GM18858 (cell line): Measurements from ENCODE around the gene SLC25A47.
A peak's percentile ranks its signal among the peaks of the same experiment; 100 is the strongest.

ENCODE experiments used
- ATAC-seq: cut with Tn5 transposase; IDR thresholded peaks from one replicate; pipeline ENCODE4 v1.9.1; 2021; ENCODE audit not compliant: unreplicated experiment

The SLC25A47 gene

GRCh38 chr14:100374876-100375265 is 51.7 kb downstream of the SLC25A47 start:
- ATAC-seq, result no peak

- peak; percentile 28 for ATAC-seq
Observed at GRCh38 chr14:100375266-100375962, 52.3 kb downstream of the SLC25A47 start.

GRCh38 chr14:100375963-100376735 is 53.0 kb downstream of the SLC25A47 start, which contains the start of gene WDR25:
WDR25 (plus strand) TSS chr14:100376485.
- ATAC-seq, result peak; percentile 79

- no peak for ATAC-seq
Observed at GRCh38 chr14:100376751-100377171, 53.6 kb downstream of the SLC25A47 start.
